Kidney epithelial cell (primary cell): ENCODE data around the gene ZKSCAN3. TPM values are rescaled to one million over a fixed set of nuclear protein-coding genes. Genes with fewer than 3 reads are reported as not detected.
"Not testable (repeated sequence)": the region's sequence is repeated elsewhere in the genome, so short reads cannot be mapped to it uniquely, and the experiment has no call there.

Source experiments
- DNase-seq: peaks from one replicate; pipeline ENCODE4 v3.0.0-alpha.2; 2010; ENCODE audit warnings: low read depth
- H3K27me3 ChIP-seq: 2 replicates; pipeline ENCODE4 v1.6.0; 2011; ENCODE audit warnings: low read length; ENCODE audit not compliant: control insufficient read depth, insufficient read depth
- H3K36me3 ChIP-seq: 2 replicates; pipeline ENCODE4 v1.5.1; 2011; ENCODE audit warnings: low read length; ENCODE audit not compliant: control insufficient read depth, insufficient read depth
- H3K4me3 ChIP-seq: 2 replicates; pipeline ENCODE4 v1.5.1; 2011; ENCODE audit warnings: low read depth, mild to moderate bottlenecking, control low read depth, low read length
- CTCF ChIP-seq: IDR thresholded peaks from 2 replicates; pipeline ENCODE4 v1.5.1; 2011; ENCODE audit warnings: mild to moderate bottlenecking, moderate library complexity, low read length, control low read depth, inconsistent platforms; ENCODE audit not compliant: insufficient read depth, poor library complexity, severe bottlenecking
- total RNA-seq: library from RNA; depleted of rRNA; stranded (reverse); fragments of >200 nt; gene quantifications from 2 replicates; pipeline ENCODE4 v1.2.3, GENCODE V29; 2015

ZKSCAN3 gene
- total RNA-seq, 1 donor from 2014 or later = 5.5 TPM

GRCh38 chr6:28402197-28402596 is 52.5 kb downstream of the ZKSCAN3 start:
- no peaks in the 10 kb centered on the region for H3K36me3 ChIP-seq
- H3K27me3 ChIP-seq = no peaks in the 10 kb centered on the region
- no peak for DNase-seq
- no peak for TF ChIP-seq CTCF
- no peak overlapping the region for H3K4me3 ChIP-seq

- DNase-seq, H3K4me3 ChIP-seq, H3K36me3 ChIP-seq, H3K27me3 ChIP-seq: not testable (repeated sequence)
These were observed 54.2 kb downstream of the ZKSCAN3 start for GRCh38 chr6:28403923-28404322.

- no peaks in the 10 kb centered on the region for H3K27me3 ChIP-seq
- TF ChIP-seq CTCF = no peak
- no peaks in the 10 kb centered on the region for H3K36me3 ChIP-seq
- no peak for DNase-seq
- no peak overlapping the region for H3K4me3 ChIP-seq
These were observed 57.7 kb downstream of the ZKSCAN3 start for GRCh38 chr6:28407401-28407800.

- no peak for TF ChIP-seq CTCF
- Histone ChIP-seq H3K27me3 (no peaks in the 10 kb centered on the region), H3K36me3 (no peaks in the 10 kb centered on the region), H3K4me3 (no peak overlapping the region)
- no peak for DNase-seq
These were observed 58.5 kb downstream of the ZKSCAN3 start for GRCh38 chr6:28408076-28408802.

- no peak for DNase-seq
- Histone ChIP-seq H3K27me3 (no peaks in the 10 kb centered on the region), H3K4me3 (no peak overlapping the region), H3K36me3 (no peaks in the 10 kb centered on the region)
- no peak for TF ChIP-seq CTCF
These were observed 61.0 kb downstream of the ZKSCAN3 start for GRCh38 chr6:28410767-28411166.

- H3K4me3 ChIP-seq = no peak overlapping the region
- H3K36me3 ChIP-seq = no peaks in the 10 kb centered on the region
- TF ChIP-seq CTCF = no peak
- DNase-seq = no peak
- H3K27me3 ChIP-seq = no peaks in the 10 kb centered on the region
These were observed 63.9 kb downstream of the ZKSCAN3 start for GRCh38 chr6:28413681-28414080.

Other genes with a start within 250 kb of the ZKSCAN3 start
- 6.4 and 10.5 TPM in 2 replicates for gene ZSCAN16, start 225.3 kb upstream of the ZKSCAN3 start, total RNA-seq
- 16.4 and 17.9 TPM in 2 replicates for gene ZKSCAN8, start 208.1 kb upstream of the ZKSCAN3 start, total RNA-seq
- gene ZSCAN9, start 124.7 kb upstream of the ZKSCAN3 start, total RNA-seq = 19.2 and 23.7 TPM in 2 replicates
- gene ZKSCAN4, start 97.7 kb upstream of the ZKSCAN3 start, total RNA-seq = 3.8 and 4.4 TPM in 2 replicates
- 1.0 and 1.1 TPM in 2 replicates for gene NKAPL, start 90.7 kb upstream of the ZKSCAN3 start, total RNA-seq
- 15.8 and 18.6 TPM in 2 replicates for gene ZSCAN26, start 82.8 kb upstream of the ZKSCAN3 start, total RNA-seq
- gene PGBD1, start 68.4 kb upstream of the ZKSCAN3 start, total RNA-seq = 4.8 and 6.6 TPM in 2 replicates
- gene ZSCAN31, start 13.8 kb upstream of the ZKSCAN3 start, total RNA-seq = 4.0 and 5.6 TPM in 2 replicates
- gene ZSCAN12, start 49.8 kb downstream of the ZKSCAN3 start, total RNA-seq = 6.5 and 6.7 TPM in 2 replicates
- gene ZSCAN23, start 93.5 kb downstream of the ZKSCAN3 start, total RNA-seq = 1.6 and 3.1 TPM in 2 replicates
- gene GPX6, start 165.8 kb downstream of the ZKSCAN3 start, total RNA-seq = not detected in 2 replicates
- gene GPX5, start 175.9 kb downstream of the ZKSCAN3 start, total RNA-seq = not detected in 2 replicates